Ishikawa (cell line): ENCODE data around the gene OLR1.

Experiments
- CEBPB ChIP-seq: IDR thresholded peaks from 2 replicates; pipeline ENCODE4 v1.6.1; 2012
- CREB1 ChIP-seq: IDR thresholded peaks from 2 replicates; pipeline ENCODE4 v1.6.1; 2012; ENCODE audit warnings: low read depth
- EGR1 ChIP-seq: IDR thresholded peaks from 2 replicates; pipeline ENCODE4 v1.6.1; 2012
- EP300 ChIP-seq: IDR thresholded peaks from 2 replicates; pipeline ENCODE4 v1.6.1; 2012; ENCODE audit warnings: borderline replicate concordance
- FOXM1 ChIP-seq: IDR thresholded peaks from 2 replicates; pipeline ENCODE4 v1.6.1; 2012; ENCODE audit warnings: low read depth, borderline replicate concordance
- NFIC ChIP-seq: IDR thresholded peaks from 2 replicates; pipeline ENCODE4 v1.6.1; 2012
- RAD21 ChIP-seq: IDR thresholded peaks from 2 replicates; pipeline ENCODE4 v1.6.1; 2012; ENCODE audit warnings: low read depth
- REST ChIP-seq: IDR thresholded peaks from 2 replicates; pipeline ENCODE4 v1.6.1; 2012; ENCODE audit warnings: low read depth, mild to moderate bottlenecking
- TAF1 ChIP-seq: IDR thresholded peaks from 2 replicates; pipeline ENCODE4 v1.6.1; 2012; ENCODE audit warnings: low read depth, mild to moderate bottlenecking
- TCF12 ChIP-seq: IDR thresholded peaks from 2 replicates; pipeline ENCODE4 v1.6.1; 2012; ENCODE audit warnings: low read depth
- TEAD4 ChIP-seq: IDR thresholded peaks from 2 replicates; pipeline ENCODE4 v1.6.1; 2012
- USF1 ChIP-seq: IDR thresholded peaks from 2 replicates; pipeline ENCODE4 v1.6.1; 2012
- YY1 ChIP-seq: IDR thresholded peaks from 2 replicates; pipeline ENCODE4 v1.6.1; 2012; ENCODE audit warnings: low read depth
- ZBTB7A ChIP-seq: IDR thresholded peaks from 2 replicates; pipeline ENCODE4 v1.6.1; 2012; ENCODE audit warnings: low read depth
- TF ChIP-seq, protein P1 (sequence below): IDR thresholded peaks from 2 replicates; pipeline ENCODE4 v1.6.1; 2012

OLR1 gene

DNA sequence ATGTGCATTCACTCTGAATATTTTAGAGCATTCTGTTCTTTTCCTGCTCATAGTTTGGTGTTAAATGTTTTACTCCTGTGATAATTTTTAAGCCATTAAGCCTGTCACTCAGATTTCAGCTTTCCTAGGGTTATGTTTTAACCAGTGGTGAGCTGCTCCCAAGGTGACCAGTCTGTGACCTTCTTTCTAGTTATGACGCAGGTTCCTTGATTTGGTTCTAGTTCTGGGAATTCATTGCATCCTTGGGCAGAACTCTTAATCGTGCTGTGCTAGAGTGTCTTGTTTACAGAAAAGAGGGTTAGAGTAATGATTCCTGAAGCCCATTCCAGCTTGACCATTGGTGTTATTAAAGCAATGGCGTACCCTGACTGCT is 42.9 kb upstream of the OLR1 start:
- TF ChIP-seq ZBTB7A, result no peak
- TF ChIP-seq TCF12, result no peak
- TF ChIP-seq YY1, result no peak
- no peak for TF ChIP-seq EP300
- no peak for TF ChIP-seq NFIC
- no peak for TF ChIP-seq REST

GRCh38 chr12:10214136-10214894 is 42.4 kb upstream of the OLR1 start:
- TF ChIP-seq NFIC, result no peak
- TF ChIP-seq TCF12, result no peak
- TF ChIP-seq CEBPB, result no peak
- no peak for TF ChIP-seq FOXM1

- no peak for TF ChIP-seq ZBTB7A
- no peak for TF ChIP-seq USF1
- TF ChIP-seq TCF12, result no peak
- TF ChIP-seq EGR1, result 0 out of 2 replicates have a peak, but pooled peaks have one; percentile 32
- no peak for TF ChIP-seq CREB1
- TF ChIP-seq REST, result no peak
- TF ChIP-seq RAD21, result no peak
- TF ChIP-seq FOXM1, result no peak
- peak; percentile 68 for TF ChIP-seq CEBPB
Observed at GRCh38 chr12:10213168-10214135, 41.5 kb upstream of the OLR1 start.

DNA sequence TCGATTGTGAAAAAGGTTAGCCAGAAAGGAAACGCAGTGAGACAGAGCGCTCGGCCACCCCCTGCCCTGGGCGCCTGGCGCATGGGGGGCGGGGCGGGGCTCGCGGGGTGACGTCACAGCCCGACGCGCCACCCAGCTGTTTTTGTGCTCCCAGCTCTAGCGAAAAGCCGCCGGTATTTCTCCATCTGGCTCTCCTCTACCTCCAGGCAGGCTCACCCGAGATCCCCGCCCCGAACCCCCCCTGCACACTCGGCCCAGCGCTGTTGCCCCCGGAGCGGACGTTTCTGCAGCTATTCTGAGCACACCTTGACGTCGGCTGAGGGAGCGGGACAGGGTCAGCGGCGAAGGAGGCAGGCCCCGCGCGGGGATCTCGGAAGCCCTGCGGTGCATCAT is 40.8 kb upstream of the OLR1 start, which contains the start of gene GABARAPL1:
Gene GABARAPL1 (plus strand): TSS at position 139 of the 393 bp plus-strand sequence. CDS start 253 bp downstream, at position 392.
- TF ChIP-seq CEBPB (no peak), REST (no peak), FOXM1 (no peak), CREB1 (peak; percentile 84), USF1 (no peak), EGR1 (no peak), NFIC (no peak; the same call in 1 of the 2 replicates), TEAD4 (no peak), ZBTB7A (peak; percentile 53; the same call in 1 of the 2 replicates), TAF1 (peak; percentile 19; the same call in 1 of the 2 replicates), RAD21 (no peak), TCF12 (no peak), EP300 (no peak), YY1 (no peak)
- TF ChIP-seq, protein P1, sequence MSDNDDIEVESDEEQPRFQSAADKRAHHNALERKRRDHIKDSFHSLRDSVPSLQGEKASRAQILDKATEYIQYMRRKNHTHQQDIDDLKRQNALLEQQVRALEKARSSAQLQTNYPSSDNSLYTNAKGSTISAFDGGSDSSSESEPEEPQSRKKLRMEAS, result peak; percentile 72
